SK-N-SH (cell line): Measurements from ENCODE around the gene OGDHL. TPM values are rescaled to one million over a fixed set of nuclear protein-coding genes. Genes with fewer than 3 reads are reported as not detected.

Source experiments
- CTCF ChIA-PET: fragments of 300-600, 350-600 bp; formaldehyde crosslinking; extraction: SDS; loops from one replicate; lab custom pipeline; 2021; lab: Yijun Ruan, JAX
- POLR2A ChIA-PET: fragments of 350-600 bp; sonication (Branson Sonifier 250); formaldehyde crosslinking; extraction: SDS; loops from one replicate; lab custom pipeline; 2020; ENCODE audit warnings: antibody characterized with exemption, inconsistent platforms; lab: Yijun Ruan, JAX
- DNase-seq: peaks from one replicate; pipeline ENCODE4 v3.0.0; 2012
- H2AFZ ChIP-seq: fragments of 200-600 bp; sonication (generic); 2 replicates; pipeline ENCODE4 v1.8.1; 2016; ENCODE audit warnings: antibody characterized with exemption, mild to moderate bottlenecking, low read depth
- H3F3A ChIP-seq: fragments of 200-600 bp; sonication (generic); replicated peaks from 2 replicates; pipeline ENCODE3; 2016; ENCODE audit warnings: antibody characterized with exemption, mild to moderate bottlenecking; ENCODE audit not compliant: insufficient read depth
- H3K27ac ChIP-seq, 2 experiments: fragments of 200-500 bp in 1 of 2; fragments of 200-600 bp in 1 of 2; sonication (Bioruptor generic) in 1 of 2; sonication (generic), shearing (Covaris generic) in 1 of 2; 2 replicates each; pipeline versions ENCODE4 v1.5.1 to v1.6.1; 2014 to 2016; ENCODE audit warnings: low read depth in 2 of 2, inconsistent platforms in 1 of 2, low read length in 1 of 2, mild to moderate bottlenecking in 1 of 2, mixed read lengths in 1 of 2
- H3K27me3 ChIP-seq: fragments of 200-600 bp; sonication (generic), shearing (Covaris generic); 2 replicates; pipeline ENCODE4 v1.6.1; 2016; ENCODE audit warnings: mixed run types; ENCODE audit not compliant: insufficient read depth
- H3K36me3 ChIP-seq, 2 experiments: fragments of 200-500 bp in 1 of 2; fragments of 200-600 bp in 1 of 2; sonication (Bioruptor generic) in 1 of 2; sonication (generic) in 1 of 2; replicated peaks in 1 of 2; 2 replicates each; pipeline versions ENCODE3 to v1.5.1; 2014 to 2016; ENCODE audit warnings: low read length in 1 of 2, mild to moderate bottlenecking in 1 of 2; ENCODE audit not compliant: insufficient read depth in 2 of 2, control insufficient read depth in 1 of 2
- H3K4me1 ChIP-seq, 2 experiments: fragments of 200-500 bp in 1 of 2; fragments of 200-600 bp in 1 of 2; sonication (Bioruptor generic) in 1 of 2; sonication (generic), shearing (Covaris generic) in 1 of 2; 2 replicates each; pipeline versions ENCODE4 v1.5.1 to v1.6.1; 2014 to 2016; ENCODE audit warnings: low read depth in 1 of 2, low read length in 1 of 2, mixed run types in 1 of 2; ENCODE audit not compliant: insufficient read depth in 2 of 2, control insufficient read depth in 1 of 2
- H3K4me2 ChIP-seq: fragments of 200-600 bp; sonication (generic), shearing (Covaris generic); 2 replicates; pipeline ENCODE4 v1.6.1; 2017; ENCODE audit warnings: mixed run types
- H3K4me3 ChIP-seq, 2 experiments: fragments of 200-500 bp in 1 of 2; fragments of 200-600 bp in 1 of 2; sonication (Bioruptor generic) in 1 of 2; sonication (generic), shearing (Covaris generic) in 1 of 2; 2 replicates each; pipeline versions ENCODE4 v1.5.1 to v1.8.1; 2014 to 2016; ENCODE audit warnings: low read depth in 2 of 2, inconsistent platforms in 1 of 2, low read length in 1 of 2, mild to moderate bottlenecking in 1 of 2, mixed read lengths in 1 of 2, moderate library complexity in 1 of 2
- H3K79me2 ChIP-seq: fragments of 200-600 bp; sonication (generic); 2 replicates; pipeline ENCODE4 v1.8.1; 2017; ENCODE audit warnings: mild to moderate bottlenecking; ENCODE audit not compliant: insufficient read depth
- H3K9ac ChIP-seq: fragments of 200-600 bp; sonication (generic); 2 replicates; pipeline ENCODE4 v1.6.1; 2017; ENCODE audit warnings: mixed run types
- H3K9me2 ChIP-seq: fragments of 200-600 bp; sonication (generic); 2 replicates; pipeline ENCODE4 v1.6.1; 2017; ENCODE audit warnings: mixed run types
- H3K9me3 ChIP-seq: fragments of 200-600 bp; sonication (generic); 2 replicates; pipeline ENCODE4 v1.6.1; 2017; ENCODE audit warnings: mixed run types, mild to moderate bottlenecking, moderate library complexity
- H4K20me1 ChIP-seq: fragments of 200-600 bp; sonication (generic); 2 replicates; pipeline ENCODE4 v1.6.1; 2017; ENCODE audit warnings: mild to moderate bottlenecking, mixed run types; ENCODE audit not compliant: insufficient read depth
- CHD2 ChIP-seq: fragments of 150-350 bp; IDR thresholded peaks from 2 replicates; pipeline ENCODE4 v1.6.1; 2018; ENCODE audit warnings: low read length; ENCODE audit not compliant: partially characterized antibody
- CTCF ChIP-seq: fragments of 200-600 bp; sonication (generic); IDR thresholded peaks from 2 replicates; pipeline ENCODE4 v1.6.1; 2017; ENCODE audit warnings: antibody characterized with exemption, mild to moderate bottlenecking, moderate library complexity
- ELF1 ChIP-seq: IDR thresholded peaks from 2 replicates; pipeline ENCODE4 v1.4.0; 2012
- EZH2phosphoT487 ChIP-seq: fragments of 200-600 bp; sonication (generic); IDR thresholded peaks from 2 replicates; pipeline ENCODE4 v1.6.1; 2017; ENCODE audit warnings: low read depth, mixed run types, mild to moderate bottlenecking, antibody characterized with exemption, moderate library complexity, borderline replicate concordance
- FOSL2 ChIP-seq: IDR thresholded peaks from 2 replicates; pipeline ENCODE4 v1.4.0; 2012; ENCODE audit warnings: low read depth, mild to moderate bottlenecking, moderate library complexity, borderline replicate concordance
- FOXJ3 ChIP-seq: sonication (generic); formaldehyde crosslinking; IDR thresholded peaks from 2 replicates; pipeline ENCODE4 v1.5.1; 2020; ENCODE audit warnings: mild to moderate bottlenecking, missing genetic modification reagents
- FOXM1 ChIP-seq: IDR thresholded peaks from 2 replicates; pipeline ENCODE4 v1.4.0; 2012; ENCODE audit warnings: low read depth, mild to moderate bottlenecking
- GABPA ChIP-seq: IDR thresholded peaks from 2 replicates; pipeline ENCODE4 v1.4.0; 2012; ENCODE audit warnings: low read depth, mild to moderate bottlenecking
- GATA2 ChIP-seq: sonication (generic); formaldehyde crosslinking; IDR thresholded peaks from 2 replicates; pipeline ENCODE4 v1.5.0; 2020; ENCODE audit warnings: mild to moderate bottlenecking, missing genetic modification reagents
- IRF3 ChIP-seq: fragments of 150-350 bp; IDR thresholded peaks from 2 replicates; pipeline ENCODE4 v1.6.1; 2016; ENCODE audit warnings: mild to moderate bottlenecking, low read depth, low read length
- JUND ChIP-seq: IDR thresholded peaks from 2 replicates; pipeline ENCODE4 v1.4.0; 2012
- MEF2A ChIP-seq: IDR thresholded peaks from 2 replicates; pipeline ENCODE4 v1.4.0; 2012; ENCODE audit warnings: low read depth, borderline replicate concordance
- POLR2AphosphoS5 ChIP-seq: IDR thresholded peaks from 2 replicates; pipeline ENCODE4 v1.6.1; 2012; ENCODE audit warnings: low read depth, low read length
- RCOR1 ChIP-seq: fragments of 150-350 bp; IDR thresholded peaks from 2 replicates; pipeline ENCODE4 v1.6.1; 2017; ENCODE audit warnings: antibody characterized with exemption, low read length
- RXRA ChIP-seq: IDR thresholded peaks from 2 replicates; pipeline ENCODE4 v1.4.0; 2012; ENCODE audit warnings: low read depth, mild to moderate bottlenecking, borderline replicate concordance
- USF2 ChIP-seq: fragments of 150-350 bp; IDR thresholded peaks from 2 replicates; pipeline ENCODE4 v1.6.1; 2017; ENCODE audit warnings: antibody characterized with exemption, low read length, low read depth, borderline replicate concordance
- WGBS: methylation state at CpG from one replicate; pipeline ENCODE4 v1.1.6; 2017; ENCODE audit warnings: low lambda C conversion rate; 5-methylcytosine and 5-hydroxymethylcytosine counted together
- polyA plus RNA-seq, 3 experiments: library from polyadenylated mRNA; depleted of rRNA; stranded (reverse); fragments of >200 nt; gene quantifications; 2 replicates each; pipeline ENCODE4 v1.2.3, GENCODE V29; 2012

Gene OGDHL
- polyA plus RNA-seq, 1 of the 3 experiments (the other 2 are of a cell fraction): 25.4 TPM

GRCh38 chr10:49736564-49737113 lies 25.5 kb downstream of the OGDHL start:
- CTCF ChIA-PET: interaction anchor here (1.0 kb wide), 1 partner anchor 127 kb away, joined by 3 read pairs; no protein-coding TSS in a partner anchor
- H3K4me2 ChIP-seq: no peak overlapping the region
- no peak for TF ChIP-seq IRF3
- no peak for TF ChIP-seq GABPA
- TF ChIP-seq RCOR1: no peak
- TF ChIP-seq POLR2AphosphoS5: no peak
- no peak for TF ChIP-seq FOXJ3 (CRISPR knock-in tag)
- TF ChIP-seq MEF2A: no peak
- TF ChIP-seq RXRA: no peak
- TF ChIP-seq CTCF: no peak
- TF ChIP-seq USF2: no peak
- no peak for TF ChIP-seq CHD2
- TF ChIP-seq GATA2 (CRISPR knock-in tag): no peak
- no peak for TF ChIP-seq JUND
- TF ChIP-seq FOSL2: no peak
- no peak for TF ChIP-seq ELF1
- TF ChIP-seq FOXM1: no peak
- TF ChIP-seq EZH2phosphoT487: no peak
- no peak overlapping the region for H2AFZ ChIP-seq
- POLR2A ChIA-PET: no interaction called here
- H3K36me3 ChIP-seq: peaks cover 0 to 23% of the 10 kb centered on the region in 2 experiments
- no peak overlapping the region for H3K9ac ChIP-seq
- no peaks in the 10 kb centered on the region for H3K9me2 ChIP-seq
- no peaks in the 10 kb centered on the region for H3K9me3 ChIP-seq
- no peak overlapping the region for H3K27ac ChIP-seq
- WGBS: 83% methylated on average over 4 of the region's 5 CpGs
- H3K4me3 ChIP-seq: no peak overlapping the region
- H3K27me3 ChIP-seq: no peaks in the 10 kb centered on the region
- DNase-seq: peak; percentile 14
- H3K4me1 ChIP-seq: no peaks in the 10 kb centered on the region
- H4K20me1 ChIP-seq: no peaks in the 10 kb centered on the region
- H3K79me2 ChIP-seq: no peaks in the 10 kb centered on the region
- H3F3A ChIP-seq: no peaks in the 10 kb centered on the region
